ENCODE data around the gene CHIT1. TPM values are rescaled to one million over a fixed set of nuclear protein-coding genes. Genes with fewer than 3 reads are reported as not detected.
A peak's percentile ranks its signal among the peaks of the same experiment; 100 is the strongest.

The CHIT1 gene
- total RNA-seq, 4 donors from 2014 or later = 0.07 to 0.77 TPM; not detected in 2

- Histone ChIP-seq H3K9me3 (no peaks in the 10 kb centered on the region), H3K4me1 (peaks cover 0 to 6% of the 10 kb centered on the region in 2 donors), H3K27me3 (no peaks in the 10 kb centered on the region), H3K36me3 (no peaks in the 10 kb centered on the region), H3K27ac (no peak overlapping the region), H3K4me3 (no peak overlapping the region)
- intact Hi-C loops (cut with DNase I; ENCODE audit: low total_unique reads) = no loop called here
- TF ChIP-seq CTCF (IDR thresholded peaks at IDR 0.05) (no peak), POLR2A (IDR thresholded peaks at IDR 0.05) (no peak)
- DNase-seq = no peak
Observed at GRCh38 chr1:203190949-203191348, 38.5 kb downstream of the CHIT1 start.

GRCh38 chr1:203189951-203190352 is 39.5 kb downstream of the CHIT1 start:
- DNase-seq = no peak
- peaks cover 0 to 6% of the 10 kb centered on the region in 2 donors for H3K4me1 ChIP-seq
- no peaks in the 10 kb centered on the region for H3K36me3 ChIP-seq
- H3K4me3 ChIP-seq = no peak overlapping the region
- no peaks in the 10 kb centered on the region for H3K27me3 ChIP-seq
- TF ChIP-seq CTCF (IDR thresholded peaks at IDR 0.05) = no peak
- no peaks in the 10 kb centered on the region for H3K9me3 ChIP-seq
- H3K27ac ChIP-seq = no peak overlapping the region
- intact Hi-C loops (cut with DNase I; ENCODE audit: low total_unique reads) = no loop called here

- Histone ChIP-seq H3K4me3 (no peak overlapping the region), H3K27ac (peak overlapping the region in 1 of 2 donors; percentile 77), H3K36me3 (no peaks in the 10 kb centered on the region), H3K27me3 (no peaks in the 10 kb centered on the region), H3K9me3 (no peaks in the 10 kb centered on the region), H3K4me1 (peaks cover 0 to 6% of the 10 kb centered on the region in 2 donors)
- TF ChIP-seq CTCF (IDR thresholded peaks at IDR 0.05) = no peak
- intact Hi-C loops (cut with DNase I; ENCODE audit: low total_unique reads) = no loop called here
- no peak for DNase-seq
Observed at GRCh38 chr1:203188686-203189232, 40.7 kb downstream of the CHIT1 start.

- DNase-seq = no peak
- Histone ChIP-seq H3K9me3 (no peaks in the 10 kb centered on the region), H3K27ac (peak overlapping the region; percentile 56 to 77)
Observed at GRCh38 chr1:203187689-203188264, 41.7 kb downstream of the CHIT1 start.

GRCh38 chr1:203187304-203187685 is 42.2 kb downstream of the CHIT1 start:
- DNase-seq = no peak
- intact Hi-C loops (cut with DNase I; ENCODE audit: low total_unique reads) = no loop called here

More at GRCh38 chr1:203187689-203188264, 41.7 kb downstream of the CHIT1 start:
- intact Hi-C loops (cut with DNase I; ENCODE audit: low total_unique reads) = no loop called here
- Histone ChIP-seq H3K4me3 (no peak overlapping the region), H3K36me3 (no peaks in the 10 kb centered on the region), H3K27me3 (no peaks in the 10 kb centered on the region), H3K4me1 (peaks cover 0 to 6% of the 10 kb centered on the region in 2 donors)
- no peak for TF ChIP-seq POLR2A (IDR thresholded peaks at IDR 0.05)

More at GRCh38 chr1:203187304-203187685, 42.2 kb downstream of the CHIT1 start:
- no peaks in the 10 kb centered on the region for H3K27me3 ChIP-seq
- no peaks in the 10 kb centered on the region for H3K36me3 ChIP-seq
- no peaks in the 10 kb centered on the region for H3K9me3 ChIP-seq
- H3K27ac ChIP-seq = peak overlapping the region; percentile 56 to 77
- H3K4me1 ChIP-seq = peaks cover 0 to 6% of the 10 kb centered on the region in 2 donors
- TF ChIP-seq CTCF (IDR thresholded peaks at IDR 0.05) (no peak), POLR2A (IDR thresholded peaks at IDR 0.05) (no peak)
- H3K4me3 ChIP-seq = no peak overlapping the region

Measured in uterus (tissue), 4 donors.